Cardiac muscle cell (in vitro differentiated cells and primary cell): ENCODE measurements around the gene FBXO30. TPM values are rescaled to one million over a fixed set of nuclear protein-coding genes. Genes with fewer than 3 reads are reported as not detected.

Source experiments
- DNase-seq, 2 donors: peaks; one replicate each; pipeline versions ENCODE4 v3.0.0 to v3.0.0-alpha.2; 2010 to 2017; ENCODE audit warnings: low read depth in 1 of 2, low spot score in 1 of 2
- H3K27ac ChIP-seq: fragments of 200-600 bp; sonication (generic); 2 replicates; pipeline ENCODE4 v1.5.1; 2016
- H3K27me3 ChIP-seq: fragments of 200-600 bp; sonication (generic); 2 replicates; pipeline ENCODE4 v1.6.0; 2016; ENCODE audit warnings: control low read depth
- H3K36me3 ChIP-seq: fragments of 200-600 bp; sonication (generic); 2 replicates; pipeline ENCODE4 v1.5.1; 2016; ENCODE audit warnings: control low read depth
- H3K4me1 ChIP-seq: fragments of 200-600 bp; sonication (generic); 2 replicates; pipeline ENCODE4 v1.8.1; 2017; ENCODE audit warnings: low read depth, mild to moderate bottlenecking, mixed run types
- H3K4me3 ChIP-seq: fragments of 200-600 bp; sonication (generic); 2 replicates; pipeline ENCODE4 v1.5.1; 2016; ENCODE audit warnings: mild to moderate bottlenecking
- H3K9me3 ChIP-seq: fragments of 200-600 bp; sonication (generic); 2 replicates; pipeline ENCODE4 v1.5.1; 2017; ENCODE audit warnings: low read depth, mild to moderate bottlenecking, control low read depth
- CTCF ChIP-seq: IDR thresholded peaks from 2 replicates; pipeline ENCODE4 v1.5.1; 2012; ENCODE audit warnings: low read depth, mild to moderate bottlenecking, low read length
- polyA plus RNA-seq: library from polyadenylated mRNA; unstranded; fragments of >200 nt; fragmentation: Nextera tagmentation; extraction: Ambion mirVana; gene quantifications from 2 replicates; pipeline ENCODE4 v1.2.1, GENCODE V29; 2016
- total RNA-seq: library from RNA; depleted of rRNA; stranded (reverse); fragments of >200 nt; gene quantifications from 2 replicates; pipeline ENCODE4 v1.2.3, GENCODE V29; 2016

FBXO30 gene
- total and polyA plus RNA-seq, 2 experiments from 2014 or later = 6.1 to 9.0 TPM

GRCh38 chr6:145839653-145840052 is 25.1 kb upstream of the FBXO30 start:
- Histone ChIP-seq H3K4me1 (no peaks in the 10 kb centered on the region), H3K36me3 (no peaks in the 10 kb centered on the region), H3K27me3 (no peaks in the 10 kb centered on the region), H3K9me3 (no peaks in the 10 kb centered on the region), H3K27ac (no peak overlapping the region), H3K4me3 (no peak overlapping the region)
- no peak for TF ChIP-seq CTCF
- no peak for DNase-seq

GRCh38 chr6:145838305-145838704 is 23.7 kb upstream of the FBXO30 start:
- DNase-seq = no peak
- TF ChIP-seq CTCF = no peak
- no peak overlapping the region for H3K4me3 ChIP-seq

GRCh38 chr6:145836772-145837171 is 22.2 kb upstream of the FBXO30 start:
- Histone ChIP-seq H3K27me3 (no peaks in the 10 kb centered on the region), H3K4me3 (no peak overlapping the region), H3K4me1 (no peaks in the 10 kb centered on the region), H3K9me3 (no peaks in the 10 kb centered on the region), H3K27ac (no peak overlapping the region), H3K36me3 (no peaks in the 10 kb centered on the region)
- peak in 1 of 2 donors; percentile 10 for DNase-seq
- no peak for TF ChIP-seq CTCF

More at GRCh38 chr6:145838305-145838704, 23.7 kb upstream of the FBXO30 start:
- Histone ChIP-seq H3K27me3 (no peaks in the 10 kb centered on the region), H3K4me1 (no peaks in the 10 kb centered on the region), H3K36me3 (no peaks in the 10 kb centered on the region), H3K27ac (no peak overlapping the region), H3K9me3 (no peaks in the 10 kb centered on the region)

- H3K36me3 ChIP-seq = no peaks in the 10 kb centered on the region
- H3K27me3 ChIP-seq = no peaks in the 10 kb centered on the region
- no peaks in the 10 kb centered on the region for H3K9me3 ChIP-seq
- no peak overlapping the region for H3K4me3 ChIP-seq
- TF ChIP-seq CTCF = no peak
- H3K27ac ChIP-seq = no peak overlapping the region
- peak in 1 of 2 donors; percentile 67 for DNase-seq
- H3K4me1 ChIP-seq = no peaks in the 10 kb centered on the region
Measured at GRCh38 chr6:145836170-145836569, 21.6 kb upstream of the FBXO30 start.

GRCh38 chr6:145830612-145831011 is 16.0 kb upstream of the FBXO30 start:
- Histone ChIP-seq H3K4me3 (no peak overlapping the region), H3K9me3 (no peaks in the 10 kb centered on the region), H3K36me3 (no peaks in the 10 kb centered on the region), H3K27me3 (no peaks in the 10 kb centered on the region), H3K4me1 (no peaks in the 10 kb centered on the region), H3K27ac (no peak overlapping the region)
- no peak for TF ChIP-seq CTCF
- DNase-seq = no peak

GRCh38 chr6:145829950-145830349 is 15.4 kb upstream of the FBXO30 start:
- no peaks in the 10 kb centered on the region for H3K4me1 ChIP-seq
- H3K9me3 ChIP-seq = no peaks in the 10 kb centered on the region
- no peak for TF ChIP-seq CTCF
- no peak overlapping the region for H3K27ac ChIP-seq
- no peak for DNase-seq
- H3K4me3 ChIP-seq = no peak overlapping the region
- H3K27me3 ChIP-seq = no peaks in the 10 kb centered on the region
- no peaks in the 10 kb centered on the region for H3K36me3 ChIP-seq
